HepG2 (cell line): ENCODE results near the gene NOL4L. TPM values are rescaled to one million over a fixed set of nuclear protein-coding genes. Genes with fewer than 3 reads are reported as not detected.

ENCODE experiments used
- ATAC-seq: fragments of 200-7000 bp; cut with Tn5 transposase; 3 replicates; pipeline ENCODE4 v1.9.1; 2020; ENCODE audit warnings: mild to moderate bottlenecking, moderate library complexity
- BruUV-seq: library from RNA; stranded (reverse); fragments of 400-500 nt; replicated peaks from 2 replicates; lab custom pipeline; 2021; lab: Mats Ljungman, UMichigan
- CTCF ChIA-PET: fragments of 300-600 bp; formaldehyde crosslinking; extraction: SDS; loops from one replicate; lab custom pipeline; 2021; ENCODE audit warnings: low total read pairs, inconsistent platforms, low intra/inter-chr PET ratio; lab: Yijun Ruan, JAX
- POLR2A ChIA-PET: fragments of 350-600 bp; sonication (Branson Sonifier 250); formaldehyde crosslinking; loops from one replicate; lab custom pipeline; 2020; ENCODE audit warnings: antibody characterized with exemption, inconsistent platforms; lab: Yijun Ruan, JAX
- DNase-seq: peaks from one replicate; pipeline ENCODE4 v3.0.0-alpha.2; 2015; ENCODE audit warnings: low spot score
- FAIRE-seq: peaks from 3 replicates; lab custom pipeline; 2011; peaks lifted over from hg19 to GRCh38; lab: Jason Lieb, UNC
- H2AFZ ChIP-seq: one replicate; pipeline ENCODE4 v1.6.1; 2011; ENCODE audit warnings: low read length, inconsistent platforms
- H3K27ac ChIP-seq: fragments of 300-600 bp; 3 replicates; pipeline ENCODE4 v1.8.0; 2011; ENCODE audit warnings: mixed run types, mild to moderate bottlenecking, mixed read lengths, low read length, inconsistent platforms; ENCODE audit not compliant: insufficient read depth; ENCODE audit errors: extremely low read length
- H3K27me3 ChIP-seq, 2 experiments: fragments of 200-600 bp in 1 of 2; 2 replicates in 1 of 2; 3 replicates in 1 of 2; pipeline versions ENCODE4 v1.6.0 to v1.8.0; 2011; ENCODE audit warnings: low read length in 2 of 2, mild to moderate bottlenecking in 2 of 2, moderate library complexity in 2 of 2, inconsistent platforms in 1 of 2; ENCODE audit not compliant: insufficient read depth in 2 of 2, control insufficient read depth in 1 of 2
- H3K36me3 ChIP-seq, 2 experiments: fragments of 200-600 bp in 1 of 2; replicated peaks in 1 of 2; 2 replicates in 1 of 2; 3 replicates in 1 of 2; pipeline versions ENCODE4 v1.5.1 to v1.8.0; 2011; ENCODE audit warnings: low read length in 2 of 2, inconsistent platforms in 1 of 2; ENCODE audit not compliant: insufficient read depth in 2 of 2, control insufficient read depth in 1 of 2
- H3K4me1 ChIP-seq: 2 replicates; pipeline ENCODE4 v1.5.1; 2012; ENCODE audit warnings: low read length, inconsistent platforms; ENCODE audit not compliant: insufficient read depth
- H3K4me2 ChIP-seq: 2 replicates; pipeline ENCODE4 v1.6.0; 2011; ENCODE audit warnings: low read depth, low read length, inconsistent platforms
- H3K4me3 ChIP-seq, 3 experiments: fragments of 200-600 bp in 1 of 3; sonication (generic), shearing (Covaris generic) in 1 of 3; replicated peaks in 1 of 3; 2 replicates each; pipeline ENCODE4 v1.5.1; 2011 to 2016; ENCODE audit warnings: low read length in 3 of 3, inconsistent platforms in 2 of 3, low read depth in 2 of 3, mild to moderate bottlenecking in 2 of 3, control low read depth in 1 of 3, mixed read lengths in 1 of 3; ENCODE audit not compliant: insufficient read depth in 1 of 3
- H3K79me2 ChIP-seq: one replicate; pipeline ENCODE4 v1.6.1; 2011; ENCODE audit warnings: low read length, inconsistent platforms; ENCODE audit not compliant: insufficient read depth
- H3K9ac ChIP-seq: 2 replicates; pipeline ENCODE4 v1.6.0; 2011; ENCODE audit warnings: mild to moderate bottlenecking, low read depth, low read length, inconsistent platforms; ENCODE audit not compliant: insufficient read depth
- H3K9me3 ChIP-seq: 2 replicates; pipeline ENCODE4 v1.5.1; 2012; ENCODE audit warnings: mild to moderate bottlenecking, low read length
- H4K20me1 ChIP-seq: 2 replicates; pipeline ENCODE4 v1.6.0; 2011; ENCODE audit warnings: inconsistent platforms, mild to moderate bottlenecking, low read length, moderate library complexity; ENCODE audit not compliant: insufficient read depth
- AHR ChIP-seq: IDR thresholded peaks from 2 replicates; pipeline ENCODE4 v1.6.1; 2018; ENCODE audit warnings: missing genetic modification reagents, missing compliant biosample characterization
- ETV5 ChIP-seq: IDR thresholded peaks from 2 replicates; pipeline ENCODE4 v1.6.1; 2018; ENCODE audit warnings: missing biosample characterization, missing genetic modification reagents, inconsistent platforms, borderline replicate concordance
- FIP1L1 ChIP-seq: fragments of 200-400 bp; formaldehyde crosslinking; IDR thresholded peaks from 2 replicates; pipeline ENCODE4 v1.6.1; 2018; ENCODE audit warnings: low read depth, mild to moderate bottlenecking, low read length, moderate library complexity, borderline replicate concordance; ENCODE audit not compliant: insufficient read depth
- FLYWCH1 ChIP-seq: sonication (generic); formaldehyde crosslinking; IDR thresholded peaks from 2 replicates; pipeline ENCODE4 v1.8.1; 2023; ENCODE audit warnings: mild to moderate bottlenecking, missing genetic modification reagents
- GABPA ChIP-seq, 2 experiments: IDR thresholded peaks; 2 replicates each; pipeline ENCODE4 v1.6.1; 2011 to 2016; ENCODE audit warnings: low read depth in 2 of 2, low read length in 1 of 2, missing biosample characterization in 1 of 2, missing genetic modification characterization in 1 of 2
- MTERF4 ChIP-seq: sonication (generic); formaldehyde crosslinking; IDR thresholded peaks from 2 replicates; pipeline ENCODE4 v1.8.0; 2023; ENCODE audit warnings: mild to moderate bottlenecking, missing genetic modification reagents
- NRL ChIP-seq: sonication (generic); formaldehyde crosslinking; IDR thresholded peaks from 2 replicates; pipeline ENCODE4 v1.5.0; 2020; ENCODE audit warnings: missing genetic modification reagents, mild to moderate bottlenecking, moderate library complexity, borderline replicate concordance
- RAD51 ChIP-seq: fragments of 450-650 bp; IDR thresholded peaks from 2 replicates; pipeline ENCODE4 v1.6.1; 2016; ENCODE audit warnings: borderline replicate concordance
- THAP9 ChIP-seq: sonication (generic); formaldehyde crosslinking; IDR thresholded peaks from 2 replicates; pipeline ENCODE4; 2020; ENCODE audit warnings: missing genetic modification reagents, mild to moderate bottlenecking, borderline replicate concordance
- ZFP37 ChIP-seq: sonication (generic); formaldehyde crosslinking; IDR thresholded peaks from 2 replicates; pipeline ENCODE4 v1.4.0; 2020; ENCODE audit warnings: missing genetic modification reagents, borderline replicate concordance
- ZNF460 ChIP-seq: sonication (generic); formaldehyde crosslinking; IDR thresholded peaks from 2 replicates; pipeline ENCODE4 v1.5.1; 2020; ENCODE audit warnings: missing genetic modification reagents, mild to moderate bottlenecking, borderline replicate concordance
- ZNF768 ChIP-seq: sonication (generic); formaldehyde crosslinking; IDR thresholded peaks from 2 replicates; pipeline ENCODE4 v1.4.0; 2020; ENCODE audit warnings: missing genetic modification reagents
- ZNF839 ChIP-seq: sonication (generic); formaldehyde crosslinking; IDR thresholded peaks from 2 replicates; pipeline ENCODE4 v1.4.0; 2020; ENCODE audit warnings: missing genetic modification reagents, mild to moderate bottlenecking, borderline replicate concordance
- WGBS: methylation state at CpG from one replicate; pipeline ENCODE4 v1.1.6; 2017; ENCODE audit warnings: low lambda C conversion rate; 5-methylcytosine and 5-hydroxymethylcytosine counted together
- in situ Hi-C: cut with HindIII; loops from 2 replicates; pipeline ENCODE4 v1.10.0; 2017; ENCODE audit warnings: low pct_unique_long_range_greater_than_20kb; ENCODE audit not compliant: extremely low pct_ligation_motif_present
- intact Hi-C: fragments of 100-400 bp; cut with micrococcal nuclease; formaldehyde crosslinking; loops from one replicate; pipeline ENCODE4 v1.10.0; 2022; ENCODE audit not compliant: unreplicated experiment
- polyA plus RNA-seq, 8 experiments: library from polyadenylated mRNA; depleted of rRNA in 3 of 8; stranded (reverse) in 7 of 8; unstranded in 1 of 8; fragments of >200 nt; fragmentation: Illumina TruSeq in 4 of 8; extraction: Trizol in 4 of 8; gene quantifications; 2 replicates each; pipeline versions ENCODE4 v1.2.1 to v1.2.3, GENCODE V29; 2011 to 2016; ENCODE audit warnings: low read depth in 4 of 8, missing spikeins in 1 of 8, mixed read lengths in 1 of 8; ENCODE audit not compliant: insufficient read depth in 1 of 8
- total RNA-seq, 5 experiments: library from RNA; depleted of rRNA; stranded (reverse); fragments of >200 nt; fragmentation: Illumina TruSeq; extraction: Trizol; gene quantifications; 2 replicates each; pipeline ENCODE4 v1.2.3, GENCODE V29; 2016; ENCODE audit warnings: low read depth in 1 of 5
- TF ChIP-seq, protein P1 (sequence below): IDR thresholded peaks from 2 replicates; pipeline ENCODE4 v1.6.1; 2012; ENCODE audit warnings: inconsistent platforms
- TF ChIP-seq, protein P2 (sequence below): sonication (generic); formaldehyde crosslinking; IDR thresholded peaks from 2 replicates; pipeline ENCODE4 v1.8.1; 2022; ENCODE audit warnings: mild to moderate bottlenecking, missing genetic modification reagents

The NOL4L gene
- total and polyA plus RNA-seq, 2 of the 13 experiments (the other 11 are each of a cell fraction or from before 2014, with no cell fraction given), result 16.6 to 35.4 TPM

DNA sequence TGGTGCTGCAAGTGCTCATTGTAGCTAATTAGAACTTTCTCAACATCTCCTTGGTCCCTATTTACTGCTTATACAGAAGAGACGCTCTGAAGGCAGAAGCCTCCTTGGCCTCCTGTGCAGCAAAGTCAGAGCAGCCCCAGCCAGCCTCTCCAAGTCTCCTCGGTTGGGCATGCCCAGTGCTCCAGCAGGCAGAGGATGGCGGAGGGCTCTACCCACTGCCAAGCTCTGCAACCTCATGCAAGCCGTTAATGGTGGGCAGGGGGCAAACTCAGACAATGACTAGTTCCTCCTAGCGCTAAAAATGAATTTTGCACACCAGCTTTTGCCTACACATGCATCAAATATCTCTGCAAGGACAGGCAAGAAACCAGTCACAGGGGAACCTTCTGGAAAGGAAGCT, 27.8 kb downstream of the NOL4L start (continued):
- 0 out of 2 replicates have a peak, but pooled peaks have one; percentile 45 for TF ChIP-seq NRL (CRISPR knock-in tag)
- TF ChIP-seq ETV5 (CRISPR knock-in tag), result 0 out of 2 replicates have a peak, but pooled peaks have one; percentile 4
- no peak for TF ChIP-seq ZNF839

DNA sequence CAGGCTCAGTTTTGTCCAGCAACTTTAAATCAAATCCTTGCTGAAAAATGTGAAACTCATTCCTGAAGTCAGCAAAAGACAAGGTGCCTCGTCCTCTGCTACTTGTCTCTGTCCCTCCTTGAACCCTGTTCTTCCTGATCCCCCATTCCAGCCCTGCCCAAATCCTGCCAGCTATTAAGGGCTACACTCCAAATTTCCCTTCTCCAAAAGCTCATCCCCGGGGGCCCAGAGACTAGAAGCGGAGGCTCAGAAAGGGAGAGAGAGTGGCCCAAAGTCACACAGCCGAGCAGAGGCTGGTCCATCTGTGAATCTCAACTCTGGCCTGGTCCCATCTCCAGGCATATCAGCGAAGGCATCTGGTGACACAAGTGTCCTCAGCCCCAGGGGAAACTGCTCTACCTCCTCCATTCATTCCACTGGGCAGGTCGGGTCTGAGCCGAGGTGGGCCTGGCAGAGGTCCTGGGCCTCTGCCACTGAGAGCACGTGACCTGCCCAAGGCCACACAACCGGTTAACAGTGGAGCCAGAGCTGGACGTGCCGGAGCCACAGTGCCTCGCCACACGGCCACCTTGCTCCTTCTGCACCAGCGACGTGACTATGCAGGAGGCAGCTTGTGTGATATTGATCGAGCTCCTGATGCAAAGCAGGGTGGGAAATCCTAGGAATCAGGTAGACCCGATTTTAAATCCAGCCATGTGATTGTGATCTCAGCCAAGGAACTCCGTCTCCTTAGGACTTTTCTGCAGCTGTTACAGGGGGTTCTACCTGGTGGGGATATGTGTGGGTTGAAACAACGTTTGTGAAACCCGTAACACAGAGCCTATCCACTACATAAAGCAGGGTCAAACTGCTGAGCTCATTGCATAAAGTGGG, 28.6 kb downstream of the NOL4L start:
- no peaks in the 10 kb centered on the region; a peak in 2 of 5 replicates for H3K36me3 ChIP-seq
- FAIRE-seq, result no peak
- peak; percentile 11 for ATAC-seq
- peaks cover 100% of the 10 kb centered on the region for H3K4me1 ChIP-seq
- no peaks in the 10 kb centered on the region for H3K27me3 ChIP-seq
- H3K27ac ChIP-seq, result peak overlapping the region; percentile 0
- ChIA-PET CTCF (no interaction called here), POLR2A (interaction anchor here (0.9 to 6.7 kb wide), 5 partner anchors 10 to 33 kb away, joined by 3 to 124 read pairs (median 4); no protein-coding TSS in a partner anchor)
- in situ Hi-C loops, result no loop called here
- H2AFZ ChIP-seq, result no peak overlapping the region
- no peaks in the 10 kb centered on the region for H3K79me2 ChIP-seq
- BruUV-seq, result TSS peak; percentile 19
- no peaks in the 10 kb centered on the region for H3K9me3 ChIP-seq
- WGBS, result 51% methylated on average over 20 of the region's 20 CpGs
- H3K4me3 ChIP-seq, result no peak overlapping the region
- no peak for DNase-seq
- H3K9ac ChIP-seq, result no peak overlapping the region
- no peaks in the 10 kb centered on the region for H4K20me1 ChIP-seq
- intact Hi-C loops, result no loop called here
- H3K4me2 ChIP-seq, result peak overlapping the region; percentile 42
- peak; percentile 100 for TF ChIP-seq ZNF768 (CRISPR knock-in tag)
- peak; percentile 45; the same call in 1 of the 2 replicates for TF ChIP-seq MTERF4
- no peak for TF ChIP-seq GABPA (IDR thresholded peaks at IDR 0.05; ENCODE audit: low read depth, low read length)
- no peak for TF ChIP-seq GABPA (CRISPR knock-in tag; IDR thresholded peaks at IDR 0.05; ENCODE audit: low read depth)
- TF ChIP-seq AHR, result 0 out of 2 replicates have a peak, but pooled peaks have one; percentile 68
- TF ChIP-seq FLYWCH1, result peak; percentile 86; the same call in 1 of the 2 replicates
- 0 out of 2 replicates have a peak, but pooled peaks have one; percentile 49 for TF ChIP-seq THAP9 (CRISPR knock-in tag)
- TF ChIP-seq, protein P1, sequence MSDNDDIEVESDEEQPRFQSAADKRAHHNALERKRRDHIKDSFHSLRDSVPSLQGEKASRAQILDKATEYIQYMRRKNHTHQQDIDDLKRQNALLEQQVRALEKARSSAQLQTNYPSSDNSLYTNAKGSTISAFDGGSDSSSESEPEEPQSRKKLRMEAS, result peak; percentile 92
- TF ChIP-seq, protein P2, sequence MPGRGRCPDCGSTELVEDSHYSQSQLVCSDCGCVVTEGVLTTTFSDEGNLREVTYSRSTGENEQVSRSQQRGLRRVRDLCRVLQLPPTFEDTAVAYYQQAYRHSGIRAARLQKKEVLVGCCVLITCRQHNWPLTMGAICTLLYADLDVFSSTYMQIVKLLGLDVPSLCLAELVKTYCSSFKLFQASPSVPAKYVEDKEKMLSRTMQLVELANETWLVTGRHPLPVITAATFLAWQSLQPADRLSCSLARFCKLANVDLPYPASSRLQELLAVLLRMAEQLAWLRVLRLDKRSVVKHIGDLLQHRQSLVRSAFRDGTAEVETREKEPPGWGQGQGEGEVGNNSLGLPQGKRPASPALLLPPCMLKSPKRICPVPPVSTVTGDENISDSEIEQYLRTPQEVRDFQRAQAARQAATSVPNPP (CRISPR knock-in tag), result no peak
- TF ChIP-seq ZNF460 (CRISPR knock-in tag), result no peak
- no peak for TF ChIP-seq FIP1L1
- peak; percentile 53; the same call in 1 of the 2 replicates for TF ChIP-seq ZFP37
- TF ChIP-seq RAD51, result peak; percentile 76; the same call in 1 of the 2 replicates
